ENCODE results near the gene ZNF436. TPM values are rescaled to one million over a fixed set of nuclear protein-coding genes. Genes with fewer than 3 reads are reported as not detected.
A peak's percentile ranks its signal among the peaks of the same experiment; 100 is the strongest.

ZNF436 gene
- total RNA-seq, 2 experiments from 2014 or later, result 3.7 to 4.4 TPM

DNA sequence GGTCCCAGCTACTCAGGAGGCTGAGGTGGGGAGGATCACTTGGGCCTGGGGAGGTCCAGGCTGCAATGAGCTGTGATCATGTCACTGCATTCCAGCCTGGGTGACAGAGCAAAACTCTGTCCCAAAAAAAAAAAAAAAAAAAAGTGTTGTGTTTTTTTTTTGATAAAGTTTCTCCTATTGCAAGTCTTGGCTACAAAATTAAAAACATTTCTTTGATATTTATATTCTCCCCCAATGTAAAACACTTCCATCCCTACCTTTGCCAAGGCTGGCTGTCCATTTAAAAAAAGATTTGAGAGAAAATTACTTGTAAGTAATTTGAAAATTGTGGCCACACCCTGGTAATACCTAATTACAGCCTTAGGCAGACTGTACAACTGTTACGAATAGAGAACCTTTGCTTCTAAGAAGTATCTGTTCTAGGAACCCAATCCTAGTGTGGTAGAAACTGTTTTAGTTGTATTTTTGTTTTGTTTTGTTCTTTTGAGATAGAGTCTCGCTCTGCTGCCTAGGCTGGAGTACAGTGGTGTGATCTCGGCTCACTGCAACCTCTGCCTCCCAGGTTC, 11.2 kb downstream of the ZNF436 start:
- Mint-ChIP-seq H3K36me3 (peaks cover 63% of the 10 kb centered on the region), H3K27me3 (no peaks in the 10 kb centered on the region), H3K9me3 (peaks cover 46% of the 10 kb centered on the region), H3K4me1 (peaks cover 5% of the 10 kb centered on the region), H3K27ac (no peak overlapping the region), H3K4me3 (no peak overlapping the region)
- no peak for DNase-seq

DNA sequence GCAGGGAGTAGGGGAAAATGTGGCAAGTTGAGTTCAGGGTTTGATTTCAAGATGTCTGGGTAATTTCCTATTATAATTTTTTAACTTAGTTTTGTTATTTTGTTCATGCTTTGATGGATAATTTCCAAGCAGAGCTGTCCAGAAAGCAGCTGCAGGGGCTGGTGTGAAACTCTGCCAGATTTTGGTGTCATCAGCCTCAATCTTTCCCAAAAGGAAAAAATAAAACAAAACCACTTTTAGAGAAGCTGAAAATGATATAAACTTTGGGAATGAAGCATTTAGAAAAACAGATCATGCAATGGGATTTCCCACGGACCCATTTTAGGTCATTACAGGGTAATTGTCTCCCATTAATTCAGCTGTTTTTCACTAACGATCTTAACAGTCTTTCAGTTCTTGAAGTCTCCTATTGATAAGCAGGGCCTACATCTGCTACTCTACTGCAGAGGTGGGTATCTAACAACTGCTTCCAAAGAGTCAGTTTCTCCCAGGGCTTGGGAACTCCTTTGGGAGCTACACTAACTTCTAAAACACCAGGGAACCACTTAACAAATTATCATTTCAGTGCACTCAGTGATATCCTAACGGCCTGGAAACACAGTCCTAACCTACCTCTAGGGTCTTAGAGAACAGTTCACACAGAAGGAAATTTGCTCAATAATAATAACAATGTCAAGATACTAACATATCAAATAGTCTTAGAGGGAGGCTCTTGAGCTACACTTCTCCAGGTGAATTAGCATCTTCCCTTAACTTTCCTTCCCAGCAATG, 12.3 kb downstream of the ZNF436 start:
- no peaks in the 10 kb centered on the region for H3K27me3 Mint-ChIP-seq
- DNase-seq, result no peak
- H3K4me1 Mint-ChIP-seq, result peaks cover 5% of the 10 kb centered on the region
- H3K4me3 Mint-ChIP-seq, result no peak overlapping the region
- peaks cover 52% of the 10 kb centered on the region for H3K36me3 Mint-ChIP-seq
- H3K27ac Mint-ChIP-seq, result no peak overlapping the region
- peaks cover 37% of the 10 kb centered on the region for H3K9me3 Mint-ChIP-seq

DNA sequence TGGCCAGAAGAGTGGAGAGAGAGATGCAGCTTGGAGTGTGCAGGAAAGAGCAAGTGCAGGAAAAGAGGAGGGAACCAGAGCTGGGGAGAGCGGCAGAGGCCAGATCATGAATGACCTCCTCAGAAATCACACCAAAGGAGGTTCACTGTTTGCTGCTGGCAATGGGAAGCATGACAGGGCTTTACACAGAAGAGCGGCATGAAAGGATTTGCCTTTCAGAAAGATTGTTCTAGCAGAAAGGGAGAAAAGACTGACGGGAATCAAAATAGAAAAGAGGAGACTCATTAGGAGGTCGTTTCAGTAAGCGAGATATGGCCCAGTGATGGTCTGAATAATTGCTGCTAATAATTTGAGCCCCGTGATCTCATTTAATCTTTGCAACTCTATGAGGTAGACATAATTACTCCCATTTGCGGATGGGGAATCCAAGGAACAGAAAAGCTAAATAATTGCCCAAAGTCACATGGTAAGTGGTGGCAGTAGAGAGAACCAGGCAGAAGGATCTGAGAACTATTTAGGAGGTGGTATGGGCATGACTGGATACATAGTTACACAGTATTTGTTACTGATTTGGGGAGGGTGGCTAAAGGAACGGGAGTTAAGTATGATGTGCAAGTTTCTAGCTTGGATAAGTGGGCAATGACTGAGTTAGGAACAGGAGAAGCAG, 13.0 kb downstream of the ZNF436 start:
- H3K4me3 Mint-ChIP-seq, result no peak overlapping the region
- DNase-seq, result no peak
- peaks cover 32% of the 10 kb centered on the region for H3K9me3 Mint-ChIP-seq
- H3K27me3 Mint-ChIP-seq, result no peaks in the 10 kb centered on the region
- peaks cover 45% of the 10 kb centered on the region for H3K36me3 Mint-ChIP-seq
- no peak overlapping the region for H3K27ac Mint-ChIP-seq
- peaks cover 5% of the 10 kb centered on the region for H3K4me1 Mint-ChIP-seq

GRCh38 chr1:23354245-23354644, 15.4 kb downstream of the ZNF436 start:
- Mint-ChIP-seq H3K4me3 (no peak overlapping the region), H3K36me3 (peaks cover 22% of the 10 kb centered on the region), H3K27ac (no peak overlapping the region), H3K4me1 (peaks cover 5% of the 10 kb centered on the region), H3K27me3 (no peaks in the 10 kb centered on the region), H3K9me3 (peaks cover 10% of the 10 kb centered on the region)
- no peak for DNase-seq

GRCh38 chr1:23352096-23352695, 17.4 kb downstream of the ZNF436 start:
- no peak overlapping the region for H3K4me3 Mint-ChIP-seq
- H3K36me3 Mint-ChIP-seq, result peaks cover 8% of the 10 kb centered on the region
- H3K27me3 Mint-ChIP-seq, result no peaks in the 10 kb centered on the region
- DNase-seq, result no peak
- peaks cover 3% of the 10 kb centered on the region for H3K9me3 Mint-ChIP-seq
- H3K27ac Mint-ChIP-seq, result no peak overlapping the region
- H3K4me1 Mint-ChIP-seq, result peaks cover 5% of the 10 kb centered on the region

- DNase-seq, result no peak
- Mint-ChIP-seq H3K9me3 (no peaks in the 10 kb centered on the region), H3K27ac (no peak overlapping the region), H3K36me3 (peaks cover 21% of the 10 kb centered on the region), H3K4me3 (no peak overlapping the region), H3K27me3 (no peaks in the 10 kb centered on the region), H3K4me1 (peaks cover 23% of the 10 kb centered on the region)
Observed at GRCh38 chr1:23345920-23346319, 23.7 kb downstream of the ZNF436 start.

GRCh38 chr1:23344987-23345472, 24.6 kb downstream of the ZNF436 start:
- no peaks in the 10 kb centered on the region for H3K27me3 Mint-ChIP-seq
- H3K9me3 Mint-ChIP-seq, result no peaks in the 10 kb centered on the region
- H3K36me3 Mint-ChIP-seq, result peaks cover 26% of the 10 kb centered on the region
- peak overlapping the region; percentile 93 for H3K27ac Mint-ChIP-seq
- H3K4me1 Mint-ChIP-seq, result peaks cover 32% of the 10 kb centered on the region
- no peak for DNase-seq
- H3K4me3 Mint-ChIP-seq, result peak overlapping the region; percentile 86

DNA sequence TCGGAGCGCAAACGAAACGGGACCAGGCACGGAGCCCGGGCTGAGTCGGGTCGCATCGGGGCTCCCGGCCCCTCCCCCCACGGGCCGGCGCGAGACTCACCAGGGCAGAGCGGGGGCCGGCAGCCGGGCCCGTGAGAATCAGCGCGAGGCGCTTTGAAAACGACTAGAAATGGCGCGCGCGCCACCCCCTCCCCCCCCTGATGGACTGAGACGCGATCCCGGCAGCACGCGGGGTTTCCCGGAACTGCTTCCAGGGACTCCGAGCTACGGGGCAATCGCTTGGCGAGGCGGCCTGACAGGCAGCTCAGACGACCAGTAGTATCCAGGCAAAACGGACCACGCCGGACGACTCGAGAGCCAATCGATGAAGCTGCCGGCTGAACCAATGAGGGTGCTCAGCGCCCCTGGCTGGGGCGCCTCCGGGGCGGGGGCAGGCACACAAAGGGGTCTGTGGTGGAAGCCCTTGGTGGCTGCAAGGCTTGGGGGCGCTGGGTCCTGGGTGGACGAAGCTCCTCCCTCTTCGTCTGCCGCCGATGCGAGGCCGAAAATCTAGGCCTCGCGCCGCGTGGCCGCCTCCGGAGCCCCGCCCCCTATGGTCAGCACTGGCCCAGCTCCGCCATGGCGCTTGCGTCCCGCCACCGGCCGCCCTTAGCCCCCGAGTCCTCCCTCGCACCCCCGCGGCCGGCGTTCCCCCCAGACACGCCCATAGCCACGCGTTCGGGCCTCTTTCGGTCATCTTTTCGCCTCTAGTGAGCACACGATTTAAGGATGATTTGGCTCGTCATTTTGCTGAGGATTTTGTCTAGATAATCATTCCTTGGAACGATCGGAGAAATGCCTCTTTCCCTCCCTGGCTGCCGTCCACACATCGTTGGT, 25.3 kb downstream of the ZNF436 start, which contains the start of gene HNRNPR:
Gene HNRNPR, minus strand, starts transcription at position 174 of the 876 bp plus-strand sequence. CDS start 3,276 bp downstream, outside the sequence.
- peak; percentile 99 for DNase-seq
- Mint-ChIP-seq H3K36me3 (peaks cover 31% of the 10 kb centered on the region), H3K27me3 (no peaks in the 10 kb centered on the region), H3K27ac (peak within 1 kb of the TSS; percentile 94), H3K4me3 (peak within 1 kb of the TSS; percentile 91), H3K4me1 (peaks cover 37% of the 10 kb centered on the region), H3K9me3 (no peaks in the 10 kb centered on the region)

DNA sequence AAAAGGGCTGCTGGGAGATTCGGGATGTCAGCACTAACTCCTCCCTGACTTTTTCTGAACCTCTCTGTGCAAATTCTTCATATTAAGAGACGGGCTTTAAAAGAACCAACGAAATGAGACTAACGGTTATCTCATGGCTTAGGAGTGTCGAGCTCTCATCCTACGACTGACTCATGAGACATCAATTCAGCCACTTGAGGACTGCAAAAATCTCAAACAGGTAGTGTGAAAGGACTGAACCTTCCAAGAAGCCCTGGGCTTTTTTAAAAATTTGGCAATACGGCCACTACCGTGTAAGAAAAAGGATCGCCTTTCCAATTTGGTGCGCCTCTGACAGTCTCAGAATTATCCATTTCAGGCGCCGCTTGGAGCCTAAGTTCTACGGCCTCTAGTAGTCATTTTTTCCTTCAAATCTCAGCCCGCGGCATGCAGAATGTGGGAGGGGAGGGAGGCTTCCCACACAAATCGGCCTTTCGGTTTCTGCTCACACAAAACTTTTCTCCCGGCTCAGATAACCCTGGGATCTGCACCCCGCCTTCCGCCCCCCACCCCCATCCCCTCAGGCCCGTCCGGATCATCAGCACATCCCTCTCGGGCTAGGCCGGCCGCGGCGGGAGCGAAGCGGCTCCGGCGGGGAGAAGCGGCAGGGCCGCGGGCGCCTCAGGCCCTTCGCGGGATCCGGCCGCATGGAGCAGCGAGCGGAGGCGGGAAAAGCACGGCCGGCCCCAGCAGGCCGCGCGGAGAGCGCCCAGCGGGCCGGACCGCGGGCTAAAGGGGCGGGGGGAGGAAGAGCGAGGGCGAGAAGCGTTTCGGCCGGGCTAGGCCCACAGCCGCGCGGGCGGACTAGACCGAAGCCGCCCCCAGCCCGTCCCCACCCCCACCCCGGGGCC, 26.2 kb downstream of the ZNF436 start:
- Mint-ChIP-seq H3K36me3 (peaks cover 37% of the 10 kb centered on the region), H3K9me3 (no peaks in the 10 kb centered on the region), H3K4me3 (peak overlapping the region; percentile 91), H3K4me1 (peaks cover 44% of the 10 kb centered on the region), H3K27me3 (no peaks in the 10 kb centered on the region), H3K27ac (peak overlapping the region; percentile 94)
- DNase-seq, result peak; percentile 67

DNA sequence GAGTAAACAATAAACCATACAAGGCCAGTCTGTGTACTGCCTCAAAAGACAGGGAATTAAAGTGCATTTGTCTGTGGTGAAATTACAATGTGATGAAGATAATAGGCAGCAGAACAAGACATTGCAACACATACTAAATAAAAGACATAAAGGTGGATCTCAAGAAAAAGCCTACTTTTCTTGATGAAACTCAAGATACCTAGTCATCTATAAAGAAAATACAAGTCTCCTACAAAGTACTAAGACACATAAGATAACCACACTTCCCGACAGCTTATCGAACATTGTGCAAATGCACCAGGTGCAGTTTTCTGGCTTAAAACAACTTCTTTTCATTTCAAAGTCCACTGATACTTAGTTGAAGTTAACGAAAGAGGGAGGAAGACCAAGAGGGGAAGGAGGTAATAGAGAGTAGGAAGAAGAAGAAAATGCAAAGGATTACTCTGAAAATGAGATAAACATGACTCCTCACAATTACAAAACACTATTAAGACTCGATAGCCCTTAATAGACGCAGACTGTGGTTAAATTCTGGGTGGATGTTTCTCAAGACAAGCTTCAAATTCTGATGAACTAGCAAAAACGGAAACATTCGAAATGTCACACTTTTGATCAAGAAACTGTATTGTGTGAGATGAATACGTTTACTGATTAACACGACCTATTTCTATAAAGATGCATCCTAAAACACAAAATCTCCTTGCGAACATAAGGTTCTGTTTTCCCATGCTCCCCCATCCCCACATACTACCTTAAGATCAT, 27.5 kb downstream of the ZNF436 start:
- Mint-ChIP-seq H3K27ac (peak overlapping the region; percentile 94), H3K4me3 (peak overlapping the region; percentile 91), H3K9me3 (no peaks in the 10 kb centered on the region), H3K36me3 (peaks cover 48% of the 10 kb centered on the region), H3K27me3 (no peaks in the 10 kb centered on the region), H3K4me1 (peaks cover 53% of the 10 kb centered on the region)
- no peak for DNase-seq

GRCh38 chr1:23339632-23340031, 30.0 kb downstream of the ZNF436 start:
- peaks cover 61% of the 10 kb centered on the region for H3K36me3 Mint-ChIP-seq
- peak overlapping the region; percentile 91 for H3K4me3 Mint-ChIP-seq
- no peaks in the 10 kb centered on the region for H3K9me3 Mint-ChIP-seq
- no peak for DNase-seq
- peaks cover 54% of the 10 kb centered on the region for H3K4me1 Mint-ChIP-seq
- no peaks in the 10 kb centered on the region for H3K27me3 Mint-ChIP-seq
- peak overlapping the region; percentile 2 for H3K27ac Mint-ChIP-seq

DNA sequence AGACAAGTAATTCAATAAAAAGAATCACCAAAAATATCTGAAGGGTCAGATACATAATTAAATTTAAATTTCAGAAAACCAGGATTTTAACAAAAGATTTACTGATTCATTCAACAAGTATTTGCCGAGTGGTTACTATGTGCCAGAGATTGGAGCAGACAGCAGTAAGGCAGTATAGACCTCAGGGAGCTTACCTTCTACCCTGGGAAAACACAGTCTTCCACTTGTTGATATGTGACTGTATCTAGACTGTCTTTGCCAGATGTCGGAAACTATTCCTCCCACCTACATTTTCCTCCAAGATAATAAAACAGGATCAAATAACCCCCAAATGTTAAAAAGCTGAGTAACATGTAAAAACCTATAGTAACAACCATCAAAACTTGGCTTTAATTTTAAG, 31.8 kb downstream of the ZNF436 start:
- Mint-ChIP-seq H3K4me3 (no peak overlapping the region), H3K9me3 (no peaks in the 10 kb centered on the region), H3K27ac (peak overlapping the region; percentile 31), H3K4me1 (peaks cover 58% of the 10 kb centered on the region), H3K36me3 (peaks cover 67% of the 10 kb centered on the region), H3K27me3 (no peaks in the 10 kb centered on the region)
- no peak for DNase-seq

- Mint-ChIP-seq H3K9me3 (no peaks in the 10 kb centered on the region), H3K36me3 (peaks cover 56% of the 10 kb centered on the region), H3K27ac (no peak overlapping the region), H3K4me1 (peaks cover 19% of the 10 kb centered on the region), H3K27me3 (no peaks in the 10 kb centered on the region), H3K4me3 (no peak overlapping the region)
- DNase-seq, result no peak
Observed at GRCh38 chr1:23331713-23332112, 37.9 kb downstream of the ZNF436 start.

Measured in activated naive CD8-positive, alpha-beta T cell treated with anti-CD3 and anti-CD28 coated beads for 36 hours (primary cell).